SKM-1 (cell line): ENCODE measurements around the gene NR4A3.

Experiments
- DNase-seq: peaks from one replicate; lab custom pipeline; 2025; ENCODE audit not compliant: unreplicated experiment; lab: John Stamatoyannopoulos, UW

Gene NR4A3

GRCh38 chr9:99813739-99814138 lies 7.9 kb upstream of the NR4A3 start:
- no peak for DNase-seq

- DNase-seq = no peak
Observed at GRCh38 chr9:99814359-99814758, 7.3 kb upstream of the NR4A3 start.

GRCh38 chr9:99816392-99816791 lies 5.3 kb upstream of the NR4A3 start:
- no peak for DNase-seq

- DNase-seq = no peak
Observed at GRCh38 chr9:99818500-99818899, 3.2 kb upstream of the NR4A3 start.

GRCh38 chr9:99819123-99819855 lies 2.4 kb upstream of the NR4A3 start:
- DNase-seq = peak; percentile 30

GRCh38 chr9:99819856-99820684 lies 1.6 kb upstream of the NR4A3 start:
- peak; percentile 48 for DNase-seq

GRCh38 chr9:99820685-99821395 lies 845 bp upstream of the NR4A3 start:
- DNase-seq = no peak

GRCh38 chr9:99822109-99822805 lies 572 bp downstream of the NR4A3 start:
- DNase-seq = no peak

GRCh38 chr9:99822806-99823591 lies 1.3 kb downstream of the NR4A3 start:
- no peak for DNase-seq

GRCh38 chr9:99823681-99824377 lies 2.1 kb downstream of the NR4A3 start:
- DNase-seq = no peak

- no peak for DNase-seq
Observed at GRCh38 chr9:99824378-99825171, 2.9 kb downstream of the NR4A3 start.

GRCh38 chr9:99825172-99826046 lies 3.7 kb downstream of the NR4A3 start:
- no peak for DNase-seq

- DNase-seq = no peak
Observed at GRCh38 chr9:99826579-99826978, 4.9 kb downstream of the NR4A3 start.

- DNase-seq = no peak
Observed at GRCh38 chr9:99827244-99827643, 5.6 kb downstream of the NR4A3 start.

- no peak for DNase-seq
Observed at GRCh38 chr9:99828054-99828416, 6.3 kb downstream of the NR4A3 start.

GRCh38 chr9:99828417-99829176 lies 6.9 kb downstream of the NR4A3 start:
- no peak for DNase-seq

- DNase-seq = no peak
Observed at GRCh38 chr9:99831857-99832557, 10.3 kb downstream of the NR4A3 start.
